ENCODE results near the gene ITGAL. TPM values are rescaled to one million over a fixed set of nuclear protein-coding genes. Genes with fewer than 3 reads are reported as not detected.
"Not testable (repeated sequence)": the region's sequence is repeated elsewhere in the genome, so short reads cannot be mapped to it uniquely, and the experiment has no call there.

The ITGAL gene
- total RNA-seq, 1 experiment from 2014 or later, result 0.26 TPM

DNA sequence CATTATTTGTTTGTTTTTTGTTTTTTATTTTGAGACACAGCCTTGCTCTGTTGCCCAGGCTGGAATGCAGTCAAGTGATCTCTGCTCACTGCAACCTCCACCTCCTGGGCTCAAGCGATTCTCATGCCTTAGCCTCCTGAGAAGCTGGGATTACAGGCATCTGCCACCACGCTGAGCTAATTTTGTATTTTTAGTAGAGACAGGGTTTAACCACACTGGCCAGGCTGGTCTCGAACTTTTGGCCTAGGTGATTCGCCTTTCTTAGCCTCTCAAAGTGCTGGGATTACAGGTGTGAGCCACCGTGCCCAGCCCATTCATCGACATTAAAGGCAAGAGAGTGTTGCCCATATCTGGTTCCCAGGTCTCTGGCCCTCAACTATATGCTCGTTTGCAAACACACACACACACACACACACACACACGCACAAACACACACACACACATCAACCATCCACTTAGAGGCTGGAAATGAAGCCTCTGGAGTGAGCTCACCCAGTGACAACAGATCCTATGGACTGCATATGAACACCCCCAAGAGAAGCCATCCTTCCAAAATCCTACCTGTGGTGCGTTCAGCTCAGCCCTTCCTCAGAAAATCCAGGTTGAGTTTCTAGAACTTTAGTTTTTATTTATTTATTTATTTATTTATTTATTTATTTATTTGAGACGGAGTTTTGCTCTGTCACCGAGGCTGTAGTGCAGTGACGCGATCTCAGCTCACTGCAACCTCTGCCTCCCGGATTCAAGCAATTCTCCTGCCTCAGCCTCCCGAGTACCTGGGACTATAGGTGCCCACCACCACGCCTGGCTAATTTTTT lies 14.6 kb upstream of the ITGAL start:
- DNase-seq (ENCODE audit: low spot score), result no peak

DNA sequence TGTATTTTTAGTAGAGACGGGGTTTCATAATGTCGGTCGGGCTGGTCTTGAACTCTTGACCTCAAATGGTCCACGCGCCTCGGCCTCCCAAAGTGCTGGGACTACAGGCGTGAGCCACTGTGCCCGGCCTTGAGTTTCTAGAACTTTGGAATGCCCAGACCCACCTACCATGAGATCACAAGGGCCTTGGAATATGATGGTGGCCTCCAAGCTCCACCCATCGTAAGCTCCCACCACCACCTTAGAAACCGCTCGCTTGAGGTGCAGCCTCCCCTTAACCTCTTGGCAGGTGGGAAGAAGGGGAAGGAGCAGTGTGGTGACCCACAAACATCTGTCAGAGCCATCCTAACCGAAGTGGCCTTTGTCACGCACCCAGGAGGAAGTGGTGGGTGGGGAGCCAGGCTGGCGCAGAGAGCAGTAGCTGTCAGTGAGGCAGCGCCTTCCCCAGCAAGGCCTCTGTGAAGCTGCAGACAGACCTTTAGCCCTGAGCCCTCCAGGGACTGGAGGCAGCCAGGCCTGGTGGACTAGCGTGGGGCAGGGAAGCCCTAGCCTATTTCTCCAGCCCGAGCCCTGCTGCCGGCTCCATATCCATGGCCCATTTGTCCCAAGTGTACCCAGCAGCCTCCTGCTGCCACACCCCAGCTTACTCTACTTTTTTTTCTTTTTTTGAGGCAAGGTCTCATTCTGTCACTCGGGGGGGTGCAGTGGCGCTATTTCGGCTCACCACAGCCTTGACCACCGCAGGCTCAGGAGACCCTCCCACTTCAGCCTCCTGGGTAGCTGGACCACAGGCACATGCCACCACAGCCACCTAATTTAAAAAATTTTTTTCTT lies 13.8 kb upstream of the ITGAL start:
- DNase-seq (ENCODE audit: low spot score), result no peak

DNA sequence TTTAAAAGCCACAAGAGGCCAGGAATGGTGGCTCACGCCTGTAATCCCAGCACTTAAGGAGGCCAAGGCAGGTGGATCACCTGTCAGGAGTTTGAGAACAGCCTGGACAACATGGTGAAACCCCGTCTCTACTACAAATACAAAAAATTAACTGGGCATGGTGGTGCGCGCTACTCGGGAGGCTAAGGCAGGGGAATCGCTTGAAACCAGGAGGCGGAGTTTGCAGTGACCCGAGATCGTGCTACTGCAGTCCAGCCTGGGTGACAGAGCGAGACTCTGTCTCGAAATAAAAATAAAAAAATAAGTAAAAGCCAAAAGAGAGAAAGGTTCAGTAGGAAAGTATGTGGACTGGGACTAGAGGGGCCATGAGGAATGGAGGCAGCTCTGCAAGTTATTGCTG lies 13.1 kb upstream of the ITGAL start:
- DNase-seq (ENCODE audit: low spot score), result no peak

DNA sequence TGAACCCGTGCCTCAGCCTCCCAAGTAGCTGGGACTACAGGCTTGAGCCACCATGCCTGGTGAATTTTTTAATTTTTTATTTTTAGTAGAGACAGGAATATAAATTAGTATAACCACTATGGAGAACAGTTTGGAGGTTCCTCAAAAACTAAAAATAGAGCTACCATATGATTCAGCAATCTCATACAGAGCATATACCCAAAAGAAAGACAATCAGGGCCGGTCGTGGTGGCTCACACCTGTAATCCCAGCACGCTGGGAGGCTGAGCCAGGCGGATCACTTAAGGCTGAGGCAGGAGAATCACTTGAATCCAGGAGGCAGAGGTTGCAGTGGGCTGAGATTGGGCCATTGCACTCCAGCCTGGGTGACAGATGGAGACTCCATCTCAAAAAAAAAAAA lies 11.1 kb upstream of the ITGAL start:
- not testable (repeated sequence) for DNase-seq (ENCODE audit: low spot score)

DNA sequence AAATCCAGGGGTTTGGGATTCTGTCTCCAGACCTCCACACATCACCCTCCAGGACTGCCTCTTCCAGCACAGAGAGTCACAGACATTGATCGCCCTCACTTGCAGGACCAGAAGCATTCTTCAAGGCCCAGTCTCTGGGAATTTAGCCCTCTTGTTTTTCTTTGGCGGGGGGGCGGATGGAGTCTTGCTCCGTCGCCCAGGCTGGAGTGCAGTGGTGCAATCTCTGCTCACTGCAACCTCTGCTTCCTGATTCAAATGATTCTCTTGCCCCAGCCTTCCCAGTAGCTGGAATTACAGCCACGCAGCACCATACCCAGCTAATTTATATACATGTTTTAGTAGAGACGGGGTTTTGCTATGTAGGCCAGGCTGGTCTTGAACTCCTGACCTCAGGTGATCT lies 8.5 kb upstream of the ITGAL start:
- no peak for DNase-seq (ENCODE audit: low spot score)

DNA sequence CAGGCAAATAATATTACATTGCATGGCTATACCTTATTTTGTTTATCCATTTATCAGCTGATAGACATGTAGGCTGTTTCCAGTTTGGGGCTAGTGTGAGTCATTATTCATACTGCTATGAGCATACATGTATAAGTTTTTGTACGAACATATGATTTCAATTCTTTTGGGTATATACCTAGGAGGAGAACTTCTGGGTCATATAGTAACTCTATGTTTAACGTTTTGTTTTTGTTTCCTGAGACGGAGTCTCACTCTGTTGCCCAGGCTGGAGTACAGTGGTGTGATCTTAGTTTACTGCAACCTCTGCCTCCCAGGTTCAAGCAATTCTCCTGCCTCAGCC lies 2.4 kb upstream of the ITGAL start:
- no peak for DNase-seq (ENCODE audit: low spot score)

DNA sequence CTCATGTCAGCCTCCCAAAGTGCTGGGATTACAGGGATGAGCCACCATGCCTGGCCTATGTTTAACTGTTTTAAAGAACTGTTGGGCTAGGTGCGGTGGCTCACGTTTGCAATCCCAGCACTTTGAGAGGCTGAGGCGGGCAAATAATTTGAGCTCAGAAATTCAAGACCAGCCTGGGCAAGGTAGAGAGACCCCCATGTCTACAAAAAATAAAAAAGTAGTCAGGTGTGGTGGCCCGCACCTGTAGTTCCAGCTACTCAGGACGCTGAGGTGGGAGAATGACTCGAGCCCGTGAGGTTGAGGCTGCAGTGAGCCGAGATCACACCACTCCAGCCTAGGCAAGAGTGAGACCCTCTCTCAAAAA lies 1.9 kb upstream of the ITGAL start:
- DNase-seq (ENCODE audit: low spot score), result no peak

DNA sequence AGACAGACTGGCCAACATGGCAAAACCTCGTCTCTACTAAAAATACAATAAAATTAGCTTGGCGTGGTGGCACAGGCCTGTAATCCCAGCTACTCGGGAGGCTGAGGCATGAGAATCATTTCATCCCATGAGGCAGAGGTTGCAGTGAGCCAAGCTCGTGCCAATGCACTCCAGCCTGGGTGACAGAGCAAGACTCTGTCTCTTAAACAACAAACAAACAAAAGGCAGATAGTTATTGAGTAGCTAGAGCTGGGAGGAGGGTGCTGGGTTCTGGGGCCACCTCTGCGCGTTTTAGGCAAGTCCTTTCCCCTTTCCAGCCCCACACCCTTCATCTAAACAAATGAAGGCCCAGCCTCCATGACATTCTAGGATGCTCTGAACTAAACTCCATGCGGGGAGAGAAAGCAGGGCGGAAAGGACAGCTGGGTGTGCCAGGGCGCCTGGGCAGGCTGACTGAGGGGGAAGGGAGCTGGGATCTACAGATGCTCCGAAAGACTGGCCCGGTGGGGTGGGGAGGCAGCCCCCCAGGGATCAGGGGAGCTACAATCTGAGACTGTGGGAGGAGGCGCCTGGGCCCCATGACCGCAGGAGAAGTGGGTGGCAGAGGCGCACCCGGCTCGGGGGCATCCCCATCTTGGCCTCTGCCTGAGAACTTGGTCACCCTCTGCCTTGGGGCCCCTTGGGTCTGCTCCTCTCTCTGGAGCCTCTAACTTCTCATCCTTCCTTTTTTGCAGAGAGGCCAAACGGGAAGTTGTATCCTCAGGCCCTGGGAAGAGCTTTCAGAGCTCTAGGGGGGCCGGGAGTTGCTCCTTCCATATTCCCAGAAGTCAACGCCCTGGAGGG lies 910 bp downstream of the ITGAL start:
- DNase-seq (ENCODE audit: low spot score), result no peak

DNA sequence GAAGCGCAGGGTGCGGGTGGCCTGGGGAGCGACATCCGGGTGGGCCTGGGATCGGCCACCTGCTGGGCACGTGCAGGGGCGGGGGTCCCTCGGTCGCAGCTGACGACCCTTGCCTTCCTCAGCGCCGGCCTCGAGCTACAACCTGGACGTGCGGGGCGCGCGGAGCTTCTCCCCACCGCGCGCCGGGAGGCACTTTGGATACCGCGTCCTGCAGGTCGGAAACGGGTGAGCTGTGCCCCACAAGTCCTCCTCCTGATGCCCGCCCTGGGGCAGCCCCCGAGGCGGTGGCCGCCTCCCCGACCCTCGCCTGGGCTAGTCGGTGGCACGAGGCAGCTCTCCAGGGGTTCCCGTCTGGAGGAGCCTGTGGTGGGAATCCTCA lies 1.5 kb downstream of the ITGAL start:
- DNase-seq (ENCODE audit: low spot score), result no peak

DNA sequence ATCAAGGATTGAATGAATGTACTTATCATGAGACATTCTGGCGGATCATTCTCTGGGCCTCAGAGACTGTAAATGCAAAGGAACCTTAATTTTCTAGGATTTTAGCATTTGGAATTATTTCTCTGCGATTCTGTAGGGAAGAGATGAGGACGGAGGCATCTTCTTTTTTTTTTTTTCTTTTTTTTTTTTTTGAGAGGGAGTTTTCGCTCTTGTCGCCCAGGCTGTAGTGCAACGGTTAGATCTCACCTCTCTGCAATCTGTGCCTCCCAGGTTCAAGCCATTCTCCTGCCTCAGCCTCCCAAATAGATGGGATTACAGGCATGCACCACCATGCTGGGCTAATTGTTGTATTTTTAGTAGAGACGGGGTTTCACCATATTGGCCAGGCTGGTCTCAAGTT lies 2.1 kb downstream of the ITGAL start:
- no peak for DNase-seq (ENCODE audit: low spot score)

DNA sequence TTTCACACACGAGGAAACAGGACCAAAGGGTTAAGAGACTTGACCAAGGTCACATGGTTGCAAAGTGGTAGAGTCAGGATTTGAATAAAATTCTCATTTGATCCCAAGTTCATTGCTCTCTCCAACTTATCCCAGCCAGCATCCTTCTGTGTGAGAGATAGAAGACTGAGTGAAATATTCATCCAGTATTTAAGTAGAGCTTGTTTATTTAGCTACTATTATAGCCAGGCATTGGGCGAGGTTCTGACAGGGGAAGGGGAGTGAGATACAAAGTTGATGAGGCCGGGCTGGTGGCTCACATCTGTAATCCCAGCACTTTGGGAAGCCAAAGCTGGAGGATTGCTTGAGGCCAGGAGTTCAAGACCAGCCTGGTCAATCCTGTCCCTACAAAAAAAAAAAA lies 4.4 kb downstream of the ITGAL start:
- no peak for DNase-seq (ENCODE audit: low spot score)

DNA sequence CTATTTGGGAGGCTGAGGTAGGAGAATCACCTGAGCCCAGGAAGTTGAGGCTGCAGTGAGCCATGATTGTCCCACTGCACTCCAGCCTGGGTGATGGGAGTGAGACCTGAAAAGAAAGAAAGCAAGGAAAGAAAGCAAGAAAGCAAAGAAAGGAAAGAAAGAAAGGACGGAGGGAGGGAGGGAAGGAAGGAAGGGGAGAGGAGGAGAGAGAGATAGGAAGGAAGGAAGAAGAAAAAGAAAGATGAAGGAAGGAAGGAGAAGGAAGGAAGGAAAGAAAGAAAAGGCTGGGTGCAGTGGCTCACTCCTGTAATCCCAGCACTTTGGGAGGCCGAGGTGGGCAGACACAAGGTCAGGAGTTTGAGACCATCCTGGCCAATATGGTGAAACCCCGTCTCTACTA lies 5.2 kb downstream of the ITGAL start:
- DNase-seq (ENCODE audit: low spot score), result not testable (repeated sequence)

DNA sequence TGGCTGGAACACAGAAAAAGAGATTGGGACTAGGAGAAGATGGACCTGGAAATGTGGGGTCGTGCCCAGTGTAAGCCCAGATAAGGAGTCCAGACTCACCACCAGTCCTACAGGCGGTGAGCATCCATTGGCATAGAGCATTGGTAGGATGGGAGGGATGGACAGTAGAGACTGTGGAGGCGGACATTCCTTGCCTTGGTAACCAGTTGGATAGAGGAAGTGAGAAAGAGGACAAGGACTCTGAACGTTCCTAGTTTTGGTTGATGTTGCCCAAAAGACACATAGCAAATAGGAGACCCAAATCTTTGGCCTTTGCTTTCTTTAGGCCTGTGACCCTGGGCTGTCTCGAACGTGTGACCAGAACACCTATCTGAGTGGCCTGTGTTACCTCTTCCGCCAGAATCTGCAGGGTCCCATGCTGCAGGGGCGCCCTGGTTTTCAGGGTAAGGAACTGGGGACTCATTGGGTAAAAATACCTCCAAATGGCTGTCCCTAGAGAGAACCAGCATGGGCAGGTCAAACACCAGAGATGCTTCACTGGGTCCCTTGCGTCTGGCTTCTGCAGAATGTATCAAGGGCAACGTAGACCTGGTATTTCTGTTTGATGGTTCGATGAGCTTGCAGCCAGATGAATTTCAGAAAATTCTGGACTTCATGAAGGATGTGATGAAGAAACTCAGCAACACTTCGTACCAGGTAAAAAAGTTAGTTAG lies 6.4 kb downstream of the ITGAL start:
- no peak for DNase-seq (ENCODE audit: low spot score)

DNA sequence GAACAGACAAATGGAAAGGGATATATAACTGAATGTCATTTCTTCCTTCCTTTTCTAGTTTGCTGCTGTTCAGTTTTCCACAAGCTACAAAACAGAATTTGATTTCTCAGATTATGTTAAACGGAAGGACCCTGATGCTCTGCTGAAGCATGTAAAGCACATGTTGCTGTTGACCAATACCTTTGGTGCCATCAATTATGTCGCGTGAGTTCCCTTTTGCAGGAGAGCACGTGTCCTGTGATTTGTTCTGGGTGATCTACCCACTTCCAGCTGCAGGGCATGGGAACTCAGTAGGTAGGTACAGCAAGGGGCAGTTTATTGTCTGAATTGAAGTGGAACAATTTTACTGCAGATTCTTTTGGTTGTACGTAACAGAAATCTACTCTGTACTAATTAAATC lies 8.8 kb downstream of the ITGAL start:
- DNase-seq (ENCODE audit: low spot score), result no peak

DNA sequence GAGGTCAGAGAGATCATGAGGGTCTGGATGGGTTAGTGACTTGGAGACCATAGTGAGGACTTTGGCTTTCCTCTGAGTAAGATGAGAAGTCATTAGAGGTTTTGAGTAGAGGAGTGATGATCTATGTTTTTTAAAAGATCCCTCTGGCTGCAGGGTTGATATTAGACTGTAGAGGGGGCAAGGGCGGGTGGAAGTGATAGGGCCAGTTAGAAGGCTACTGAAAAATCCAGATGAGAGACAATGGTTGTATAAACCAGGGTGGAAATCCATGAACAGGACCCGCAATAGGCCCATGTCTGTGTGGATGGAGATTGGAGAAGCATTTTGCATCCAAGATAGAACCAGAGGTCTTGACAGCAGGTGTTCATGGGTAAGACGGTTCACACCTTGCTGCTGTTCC lies 9.8 kb downstream of the ITGAL start:
- no peak for DNase-seq (ENCODE audit: low spot score)

DNA sequence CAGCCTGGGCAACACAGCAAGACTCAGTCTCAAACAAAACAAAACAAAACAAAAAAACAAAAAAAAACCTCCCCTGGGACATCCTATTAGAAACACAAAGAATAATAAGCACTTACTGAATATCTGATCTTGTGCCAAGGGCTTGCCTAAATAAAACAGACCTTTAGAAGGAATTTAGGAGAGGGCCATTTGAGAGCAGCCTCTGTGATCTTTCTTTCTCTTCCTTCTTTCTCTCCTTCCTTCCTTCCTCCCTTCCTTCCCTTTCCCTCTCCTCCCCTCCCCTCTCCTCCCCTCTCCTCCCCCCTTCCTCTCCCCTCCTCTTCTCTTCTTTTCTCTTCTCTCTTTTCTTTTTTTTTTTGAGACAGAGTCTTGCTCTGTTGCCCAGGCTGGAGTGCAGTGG lies 12.3 kb downstream of the ITGAL start:
- DNase-seq (ENCODE audit: low spot score), result no peak

DNA sequence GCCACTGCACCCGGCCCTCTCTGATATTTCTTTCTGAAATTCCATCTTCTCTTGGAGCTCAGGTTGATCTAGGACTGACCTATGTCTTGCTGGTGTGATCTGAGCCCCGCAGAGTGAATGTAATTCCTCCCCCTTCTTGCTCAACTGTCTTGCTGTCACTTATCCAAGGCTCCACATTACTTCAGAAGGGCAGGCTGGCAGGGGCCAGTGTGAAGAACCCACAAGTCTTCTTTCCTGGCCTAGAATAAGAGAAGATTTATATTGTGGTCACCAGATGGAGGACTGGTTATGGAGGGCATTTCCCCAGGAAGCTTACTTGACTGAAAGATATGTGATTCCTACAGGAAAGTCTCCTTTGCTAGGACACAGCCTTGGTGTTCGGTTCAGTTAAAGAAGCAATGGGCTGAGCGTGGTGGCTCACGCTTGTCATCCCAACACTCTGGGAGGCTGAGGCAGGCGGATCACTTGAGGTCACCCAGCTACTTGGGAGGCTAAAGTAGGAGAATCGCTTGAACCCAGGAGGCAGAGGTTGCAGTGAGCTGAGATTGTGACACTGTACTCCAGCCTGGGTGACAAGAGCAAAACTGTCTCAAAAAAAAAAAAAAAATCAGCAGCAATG lies 13.4 kb downstream of the ITGAL start:
- DNase-seq (ENCODE audit: low spot score), result peak; percentile 55

DNA sequence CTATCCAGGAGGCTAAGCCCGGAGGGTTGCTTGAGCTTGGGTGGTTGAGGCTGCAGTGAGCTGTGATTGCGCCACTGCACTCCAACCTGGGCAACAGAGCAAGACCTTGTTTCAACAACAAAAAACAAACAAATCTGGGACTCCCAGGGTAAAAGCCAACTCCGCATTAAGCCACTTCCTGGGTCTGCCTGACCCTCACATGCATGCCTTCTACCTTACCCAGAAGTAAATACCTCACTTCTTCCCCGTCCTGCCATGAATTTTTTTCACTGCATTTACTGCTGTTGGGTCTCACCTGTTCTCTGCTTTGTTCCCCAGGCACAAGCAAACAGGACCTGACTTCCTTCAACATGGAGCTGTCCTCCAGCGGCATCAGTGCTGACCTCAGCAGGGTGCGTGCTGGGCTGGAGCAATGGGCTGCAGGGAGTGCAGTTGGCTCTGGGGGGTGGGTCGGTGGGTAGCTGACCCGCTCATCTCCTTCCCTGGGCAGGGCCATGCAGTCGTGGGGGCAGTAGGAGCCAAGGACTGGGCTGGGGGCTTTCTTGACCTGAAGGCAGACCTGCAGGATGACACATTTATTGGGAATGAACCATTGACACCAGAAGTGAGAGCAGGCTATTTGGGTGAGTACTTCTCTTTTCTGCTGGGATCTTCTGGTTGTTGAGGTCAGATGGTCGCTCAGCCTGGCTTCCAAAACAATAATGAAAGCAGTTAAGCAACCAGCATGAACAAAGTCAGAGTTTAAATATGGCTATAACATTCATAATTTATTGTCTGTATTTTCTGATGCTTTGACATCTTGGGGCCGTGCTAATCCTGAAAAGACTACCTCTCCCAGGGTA lies 16.4 kb downstream of the ITGAL start:
- DNase-seq (ENCODE audit: low spot score), result no peak

DNA sequence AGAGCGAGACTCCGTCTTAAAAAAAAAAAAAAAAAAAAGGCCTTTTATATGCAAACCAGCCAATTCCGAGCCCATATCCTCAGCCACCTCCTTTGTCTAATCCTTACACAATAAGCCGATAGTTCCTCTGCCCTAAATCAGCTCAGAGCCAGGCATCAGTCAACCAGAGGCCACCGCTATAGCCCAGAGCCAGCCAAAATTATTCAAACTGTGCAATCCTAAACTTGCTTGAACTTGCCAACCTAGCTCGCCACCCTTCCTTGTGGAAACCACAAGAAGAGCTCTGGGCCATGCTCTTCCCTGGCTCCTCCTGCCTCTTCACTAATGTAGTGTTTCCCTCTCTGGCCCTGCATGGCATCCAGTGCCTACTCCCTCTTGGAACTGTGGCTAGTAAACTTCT lies 17.7 kb downstream of the ITGAL start:
- DNase-seq (ENCODE audit: low spot score), result no peak

DNA sequence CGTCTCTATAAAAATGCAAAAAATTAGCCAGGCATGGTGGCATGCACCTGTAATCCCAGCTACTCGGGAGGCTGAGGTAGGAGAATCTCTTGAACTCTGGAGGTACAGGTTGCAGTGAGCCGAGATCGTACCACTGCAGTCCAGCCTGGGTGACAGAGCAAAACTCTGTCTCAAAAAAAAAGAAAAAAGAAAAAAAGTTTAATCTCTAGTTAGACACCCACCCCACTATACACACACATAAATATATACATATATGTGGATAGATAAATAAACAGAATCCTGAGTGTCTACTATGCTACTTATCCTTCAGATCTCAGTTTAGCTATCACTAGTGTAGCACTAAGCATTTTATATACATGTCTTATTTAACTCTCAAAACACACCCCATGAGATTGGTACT lies 18.7 kb downstream of the ITGAL start:
- DNase-seq (ENCODE audit: low spot score), result no peak

Data from A172 (cell line).